Activated T-cell treated with anti-CD3 and anti-CD28 coated beads, Interleukin-2, amount 50 U/mL, for 48 hours (primary cell): Measurements from ENCODE around the gene CDH23.

Experiments used
- DNase-seq, 2 experiments: peaks; one replicate each; pipeline ENCODE4 v3.0.0-alpha.2; 2020

The CDH23 gene

GRCh38 chr10:71610651-71611050, 213.9 kb downstream of the CDH23 start:
- no peak for DNase-seq

- no peak for DNase-seq
Measured at GRCh38 chr10:71611131-71611530, 214.4 kb downstream of the CDH23 start.

- no peak for DNase-seq
Measured at GRCh38 chr10:71611709-71612422, 215.1 kb downstream of the CDH23 start.

- DNase-seq, result no peak
Measured at GRCh38 chr10:71613261-71613777, 216.6 kb downstream of the CDH23 start.

GRCh38 chr10:71613877-71614276, 217.2 kb downstream of the CDH23 start:
- no peak for DNase-seq

- no peak for DNase-seq
Measured at GRCh38 chr10:71614946-71615345, 218.2 kb downstream of the CDH23 start.

- DNase-seq, result no peak
Measured at GRCh38 chr10:71615538-71616329, 219.0 kb downstream of the CDH23 start.

GRCh38 chr10:71616817-71617654, 220.3 kb downstream of the CDH23 start:
- no peak for DNase-seq

GRCh38 chr10:71618176-71618575, 221.5 kb downstream of the CDH23 start:
- DNase-seq, result no peak

GRCh38 chr10:71618598-71618997, 221.9 kb downstream of the CDH23 start:
- no peak for DNase-seq

GRCh38 chr10:71620642-71621041, 223.9 kb downstream of the CDH23 start:
- DNase-seq, result no peak

- DNase-seq, result no peak
Measured at GRCh38 chr10:71621231-71622153, 224.8 kb downstream of the CDH23 start.

- DNase-seq, result no peak
Measured at GRCh38 chr10:71622154-71622526, 225.4 kb downstream of the CDH23 start.

- DNase-seq, result no peak
Measured at GRCh38 chr10:71622616-71623015, 225.9 kb downstream of the CDH23 start.

- DNase-seq, result no peak
Measured at GRCh38 chr10:71623098-71623985, 226.6 kb downstream of the CDH23 start.

GRCh38 chr10:71623986-71624291, 227.2 kb downstream of the CDH23 start:
- no peak for DNase-seq

GRCh38 chr10:71625445-71626175, 228.9 kb downstream of the CDH23 start:
- no peak for DNase-seq

- DNase-seq, result no peak
Measured at GRCh38 chr10:71627230-71627939, 230.7 kb downstream of the CDH23 start.

- no peak for DNase-seq
Measured at GRCh38 chr10:71627956-71628355, 231.2 kb downstream of the CDH23 start.

- DNase-seq, result no peak
Measured at GRCh38 chr10:71629131-71629530, 232.4 kb downstream of the CDH23 start.
